Activated naive CD8-positive, alpha-beta T cell (primary cell): ENCODE results near the gene SHLD2.
"Not testable (repeated sequence)": the region's sequence is repeated elsewhere in the genome, so short reads cannot be mapped to it uniquely, and the experiment has no call there.

ENCODE experiments used
- H3K27ac Mint-ChIP-seq: one replicate; pipeline ENCODE4 v1.8.0; 2021; ENCODE audit warnings: mixed read lengths
- H3K27me3 Mint-ChIP-seq: one replicate; pipeline ENCODE4 v1.8.0; 2021; ENCODE audit warnings: mixed read lengths
- H3K36me3 Mint-ChIP-seq: one replicate; pipeline ENCODE4 v1.8.0; 2021; ENCODE audit warnings: mixed read lengths
- H3K4me1 Mint-ChIP-seq: one replicate; pipeline ENCODE4 v1.8.0; 2021; ENCODE audit warnings: low read depth, mixed read lengths
- H3K4me3 Mint-ChIP-seq: one replicate; pipeline ENCODE4 v1.8.0; 2021; ENCODE audit warnings: mild to moderate bottlenecking, mixed read lengths
- H3K9me3 Mint-ChIP-seq: one replicate; pipeline ENCODE4 v1.8.0; 2021; ENCODE audit warnings: low read depth, mixed read lengths

Gene SHLD2

GRCh38 chr10:87076421-87076820 is 18.6 kb upstream of the SHLD2 start:
- not testable (repeated sequence) for H3K36me3 Mint-ChIP-seq, H3K4me3 Mint-ChIP-seq, H3K9me3 Mint-ChIP-seq, H3K27ac Mint-ChIP-seq, H3K27me3 Mint-ChIP-seq
- H3K4me1 Mint-ChIP-seq: peaks cover 19% of the 10 kb centered on the region

- Mint-ChIP-seq H3K9me3 (no peaks in the 10 kb centered on the region), H3K4me1 (peaks cover 44% of the 10 kb centered on the region), H3K4me3 (no peak overlapping the region), H3K27me3 (no peaks in the 10 kb centered on the region), H3K36me3 (peaks cover 7% of the 10 kb centered on the region), H3K27ac (no peak overlapping the region)
Measured at GRCh38 chr10:87079106-87079836, 15.7 kb upstream of the SHLD2 start.

GRCh38 chr10:87080621-87081020 is 14.4 kb upstream of the SHLD2 start:
- not testable (repeated sequence) for H3K9me3 Mint-ChIP-seq, H3K27me3 Mint-ChIP-seq, H3K4me3 Mint-ChIP-seq, H3K36me3 Mint-ChIP-seq, H3K27ac Mint-ChIP-seq
- H3K4me1 Mint-ChIP-seq: peaks cover 52% of the 10 kb centered on the region

- not testable (repeated sequence) for H3K27me3 Mint-ChIP-seq, H3K36me3 Mint-ChIP-seq, H3K27ac Mint-ChIP-seq, H3K4me3 Mint-ChIP-seq, H3K9me3 Mint-ChIP-seq
- peaks cover 55% of the 10 kb centered on the region for H3K4me1 Mint-ChIP-seq
Measured at GRCh38 chr10:87081574-87081973, 13.4 kb upstream of the SHLD2 start.

GRCh38 chr10:87082219-87082618 is 12.8 kb upstream of the SHLD2 start:
- peak overlapping the region; percentile 70 for H3K4me3 Mint-ChIP-seq

GRCh38 chr10:87083576-87084290 is 11.3 kb upstream of the SHLD2 start:
- H3K9me3 Mint-ChIP-seq, H3K36me3 Mint-ChIP-seq, H3K27me3 Mint-ChIP-seq: not testable (repeated sequence)
- Mint-ChIP-seq H3K4me3 (peak overlapping the region; percentile 71), H3K27ac (peak overlapping the region; percentile 72), H3K4me1 (peaks cover 61% of the 10 kb centered on the region)

More at GRCh38 chr10:87082219-87082618, 12.8 kb upstream of the SHLD2 start:
- Mint-ChIP-seq H3K4me1 (peaks cover 60% of the 10 kb centered on the region), H3K27ac (peak overlapping the region; percentile 82)
- H3K36me3 Mint-ChIP-seq, H3K9me3 Mint-ChIP-seq, H3K27me3 Mint-ChIP-seq: not testable (repeated sequence)

- Mint-ChIP-seq H3K4me3 (peak overlapping the region; percentile 71), H3K4me1 (peaks cover 66% of the 10 kb centered on the region), H3K27ac (peak overlapping the region; percentile 83)
- H3K36me3 Mint-ChIP-seq, H3K9me3 Mint-ChIP-seq, H3K27me3 Mint-ChIP-seq: not testable (repeated sequence)
Measured at GRCh38 chr10:87084291-87084782, 10.7 kb upstream of the SHLD2 start.

- no peaks in the 10 kb centered on the region for H3K27me3 Mint-ChIP-seq
- peaks cover 8% of the 10 kb centered on the region for H3K36me3 Mint-ChIP-seq
- no peaks in the 10 kb centered on the region for H3K9me3 Mint-ChIP-seq
- H3K4me3 Mint-ChIP-seq: peak overlapping the region; percentile 51
- H3K4me1 Mint-ChIP-seq: peaks cover 72% of the 10 kb centered on the region
- peak overlapping the region; percentile 61 for H3K27ac Mint-ChIP-seq
Measured at GRCh38 chr10:87085537-87085936, 9.5 kb upstream of the SHLD2 start.

- no peaks in the 10 kb centered on the region for H3K27me3 Mint-ChIP-seq
- peaks cover 5% of the 10 kb centered on the region for H3K36me3 Mint-ChIP-seq
- H3K27ac Mint-ChIP-seq: no peak overlapping the region
- peaks cover 75% of the 10 kb centered on the region for H3K4me1 Mint-ChIP-seq
- no peak overlapping the region for H3K4me3 Mint-ChIP-seq
- H3K9me3 Mint-ChIP-seq: no peaks in the 10 kb centered on the region
Measured at GRCh38 chr10:87089746-87090145, 5.3 kb upstream of the SHLD2 start.

- Mint-ChIP-seq H3K4me3 (peak overlapping the region; percentile 20), H3K27me3 (no peaks in the 10 kb centered on the region), H3K36me3 (peaks cover 5% of the 10 kb centered on the region), H3K27ac (no peak overlapping the region), H3K4me1 (peaks cover 71% of the 10 kb centered on the region), H3K9me3 (no peaks in the 10 kb centered on the region)
Measured at GRCh38 chr10:87090779-87091178, 4.2 kb upstream of the SHLD2 start.

- H3K27ac Mint-ChIP-seq: peak overlapping the region; percentile 88
- H3K9me3 Mint-ChIP-seq: no peaks in the 10 kb centered on the region
- H3K27me3 Mint-ChIP-seq: no peaks in the 10 kb centered on the region
- peaks cover 5% of the 10 kb centered on the region for H3K36me3 Mint-ChIP-seq
- peaks cover 65% of the 10 kb centered on the region for H3K4me1 Mint-ChIP-seq
- H3K4me3 Mint-ChIP-seq: peak overlapping the region; percentile 94
Measured at GRCh38 chr10:87092376-87092860, 2.6 kb upstream of the SHLD2 start.

- H3K36me3 Mint-ChIP-seq: peaks cover 6% of the 10 kb centered on the region
- H3K4me3 Mint-ChIP-seq: peak overlapping the region; percentile 94
- H3K4me1 Mint-ChIP-seq: peaks cover 63% of the 10 kb centered on the region
- no peaks in the 10 kb centered on the region for H3K9me3 Mint-ChIP-seq
- peak overlapping the region; percentile 88 for H3K27ac Mint-ChIP-seq
- H3K27me3 Mint-ChIP-seq: no peaks in the 10 kb centered on the region
Measured at GRCh38 chr10:87092861-87093631, 2.0 kb upstream of the SHLD2 start.

GRCh38 chr10:87093632-87094372 is 1.2 kb upstream of the SHLD2 start:
- peaks cover 5% of the 10 kb centered on the region for H3K36me3 Mint-ChIP-seq
- peak overlapping the region; percentile 93 for H3K27ac Mint-ChIP-seq
- H3K4me3 Mint-ChIP-seq: peak overlapping the region; percentile 94

GRCh38 chr10:87095236-87095945 is 385 bp downstream of the SHLD2 start:
- H3K36me3 Mint-ChIP-seq: peaks cover 13% of the 10 kb centered on the region
- peak overlapping the region; percentile 91 for H3K27ac Mint-ChIP-seq
- peaks cover 50% of the 10 kb centered on the region for H3K4me1 Mint-ChIP-seq
- peak overlapping the region; percentile 91 for H3K4me3 Mint-ChIP-seq
- no peaks in the 10 kb centered on the region for H3K9me3 Mint-ChIP-seq
- no peaks in the 10 kb centered on the region for H3K27me3 Mint-ChIP-seq

More at GRCh38 chr10:87093632-87094372, 1.2 kb upstream of the SHLD2 start:
- Mint-ChIP-seq H3K27me3 (no peaks in the 10 kb centered on the region), H3K9me3 (no peaks in the 10 kb centered on the region), H3K4me1 (peaks cover 59% of the 10 kb centered on the region)
